Stimulated activated naive CD8-positive, alpha-beta T cell treated with anti-CD3 and anti-CD28 coated beads, Interleukin-15, amount 100 ng/mL, for 72 hours (primary cell): ENCODE data around the gene MAP3K5.

ENCODE experiments used
- ATAC-seq: fragments of 150-1000 bp; cut with Tn5 transposase; 2 replicates; pipeline ENCODE4 v1.10.0; 2021; ENCODE audit warnings: mild to moderate bottlenecking, moderate library complexity
- DNase-seq, 2 donors: peaks; one replicate each; pipeline ENCODE4 v3.0.0; 2021 to 2022
- H3K27ac Mint-ChIP-seq, 2 donors: one replicate each; pipeline ENCODE4 v1.8.0; 2022; ENCODE audit warnings: mild to moderate bottlenecking in 2 of 2, mixed read lengths in 2 of 2, moderate library complexity in 2 of 2
- H3K27me3 Mint-ChIP-seq: one replicate; pipeline ENCODE4 v1.8.0; 2022; ENCODE audit warnings: mixed read lengths
- H3K4me1 Mint-ChIP-seq: one replicate; pipeline ENCODE4 v1.8.0; 2022; ENCODE audit warnings: mild to moderate bottlenecking, mixed read lengths
- H3K4me3 Mint-ChIP-seq, 2 donors: one replicate each; pipeline ENCODE4 v1.8.0; 2022; ENCODE audit warnings: mild to moderate bottlenecking in 2 of 2, mixed read lengths in 2 of 2, moderate library complexity in 1 of 2
- H3K9me3 Mint-ChIP-seq, 2 donors: one replicate each; pipeline ENCODE4 v1.8.0; 2022; ENCODE audit warnings: mixed read lengths in 2 of 2

The MAP3K5 gene

GRCh38 chr6:136548582-136549299 lies 243.5 kb downstream of the MAP3K5 start:
- Mint-ChIP-seq H3K27me3 (peaks cover 86% of the 10 kb centered on the region), H3K27ac (no peak overlapping the region), H3K4me1 (peaks cover 6% of the 10 kb centered on the region), H3K4me3 (peak overlapping the region; percentile 53 to 62), H3K9me3 (no peaks in the 10 kb centered on the region)
- no peak for DNase-seq
- ATAC-seq: no peak

DNA sequence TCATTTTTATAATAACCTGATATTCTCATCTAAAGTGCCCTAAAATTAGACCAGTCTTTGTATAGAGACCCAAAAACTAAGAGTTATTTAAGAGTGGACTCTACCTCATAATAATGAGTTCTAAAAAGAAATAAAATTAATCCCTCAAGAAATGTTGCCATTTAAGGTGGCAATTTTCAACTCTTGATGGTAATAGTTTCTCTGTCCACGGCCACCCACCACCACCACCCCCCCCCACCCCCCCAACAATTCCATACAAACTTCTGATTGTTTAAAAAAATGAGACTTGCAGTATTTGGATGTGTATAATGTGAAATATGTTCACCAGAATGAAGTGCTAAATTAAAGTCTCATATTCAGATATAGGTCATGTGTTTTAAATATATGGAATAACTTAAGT lies 244.4 kb downstream of the MAP3K5 start:
- no peak overlapping the region for H3K4me3 Mint-ChIP-seq
- peaks cover 6% of the 10 kb centered on the region for H3K4me1 Mint-ChIP-seq
- H3K9me3 Mint-ChIP-seq: no peaks in the 10 kb centered on the region
- peaks cover 87% of the 10 kb centered on the region for H3K27me3 Mint-ChIP-seq
- no peak for ATAC-seq
- DNase-seq: no peak
- no peak overlapping the region for H3K27ac Mint-ChIP-seq

GRCh38 chr6:136547336-136547735 lies 244.9 kb downstream of the MAP3K5 start:
- no peak for ATAC-seq
- no peak for DNase-seq
- Mint-ChIP-seq H3K27me3 (peaks cover 81% of the 10 kb centered on the region), H3K27ac (no peak overlapping the region), H3K4me3 (no peak overlapping the region), H3K4me1 (peaks cover 6% of the 10 kb centered on the region), H3K9me3 (no peaks in the 10 kb centered on the region)

- Mint-ChIP-seq H3K4me3 (no peak overlapping the region), H3K27ac (no peak overlapping the region), H3K4me1 (peaks cover 6% of the 10 kb centered on the region), H3K27me3 (peaks cover 73% of the 10 kb centered on the region), H3K9me3 (no peaks in the 10 kb centered on the region)
- ATAC-seq (no peak), DNase-seq (no peak)
These were observed 245.9 kb downstream of the MAP3K5 start for GRCh38 chr6:136546331-136546730.

GRCh38 chr6:136544326-136544725 lies 248.0 kb downstream of the MAP3K5 start:
- ATAC-seq: no peak
- Mint-ChIP-seq H3K27me3 (peaks cover 68% of the 10 kb centered on the region), H3K4me1 (peaks cover 4% of the 10 kb centered on the region), H3K9me3 (no peaks in the 10 kb centered on the region), H3K27ac (no peak overlapping the region), H3K4me3 (no peak overlapping the region)
- DNase-seq: no peak

- Mint-ChIP-seq H3K4me1 (no peaks in the 10 kb centered on the region), H3K4me3 (no peak overlapping the region), H3K27ac (no peak overlapping the region), H3K27me3 (peaks cover 40% of the 10 kb centered on the region), H3K9me3 (no peaks in the 10 kb centered on the region)
- no peak for ATAC-seq
- DNase-seq: no peak
These were observed 250.9 kb downstream of the MAP3K5 start for GRCh38 chr6:136541395-136541794.

DNA sequence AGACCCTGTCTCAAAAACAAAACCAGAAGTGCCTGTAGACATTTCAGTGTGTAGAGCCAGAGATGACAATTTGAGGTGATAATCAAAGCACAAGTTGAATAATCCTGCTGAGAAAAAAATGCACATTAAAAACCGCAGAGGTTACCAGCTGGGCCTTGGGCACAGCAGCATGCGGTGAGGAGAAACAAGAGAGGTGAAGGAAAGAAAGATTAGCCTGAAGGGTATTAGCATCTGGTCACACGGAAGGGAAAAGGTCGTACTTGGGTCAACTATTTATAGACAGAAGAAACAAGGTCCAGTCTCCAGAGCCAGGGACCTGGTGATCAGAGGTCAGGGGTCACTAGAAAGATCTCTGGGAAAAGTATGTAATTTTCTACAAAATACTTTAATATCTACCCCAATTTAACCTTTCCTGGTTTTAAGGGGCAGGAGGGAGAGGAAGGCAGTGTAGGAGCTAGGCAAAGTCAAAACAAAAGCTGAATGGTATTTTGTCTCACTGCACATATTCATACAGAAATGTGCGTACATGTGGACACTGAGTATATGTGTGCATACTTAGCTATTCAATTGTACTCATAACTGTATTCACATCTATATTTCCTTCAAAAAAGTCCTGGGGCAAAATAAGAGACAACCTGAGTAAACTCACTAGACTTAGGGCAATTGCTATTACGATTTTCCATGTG lies 252.2 kb downstream of the MAP3K5 start:
- Mint-ChIP-seq H3K27me3 (peaks cover 27% of the 10 kb centered on the region), H3K9me3 (no peaks in the 10 kb centered on the region), H3K4me3 (no peak overlapping the region), H3K4me1 (no peaks in the 10 kb centered on the region), H3K27ac (no peak overlapping the region)
- ATAC-seq (no peak), DNase-seq (no peak)

- DNase-seq (no peak), ATAC-seq (no peak)
- Mint-ChIP-seq H3K4me3 (no peak overlapping the region), H3K9me3 (no peaks in the 10 kb centered on the region), H3K27ac (no peak overlapping the region), H3K4me1 (no peaks in the 10 kb centered on the region), H3K27me3 (peaks cover 14% of the 10 kb centered on the region)
These were observed 253.4 kb downstream of the MAP3K5 start for GRCh38 chr6:136538836-136539235.

- no peaks in the 10 kb centered on the region for H3K9me3 Mint-ChIP-seq
- H3K4me1 Mint-ChIP-seq: no peaks in the 10 kb centered on the region
- H3K27ac Mint-ChIP-seq: no peak overlapping the region
- no peak overlapping the region for H3K4me3 Mint-ChIP-seq
- no peak for ATAC-seq
- DNase-seq: no peak
- H3K27me3 Mint-ChIP-seq: peaks cover 13% of the 10 kb centered on the region
These were observed 256.2 kb downstream of the MAP3K5 start for GRCh38 chr6:136535880-136536650.

DNA sequence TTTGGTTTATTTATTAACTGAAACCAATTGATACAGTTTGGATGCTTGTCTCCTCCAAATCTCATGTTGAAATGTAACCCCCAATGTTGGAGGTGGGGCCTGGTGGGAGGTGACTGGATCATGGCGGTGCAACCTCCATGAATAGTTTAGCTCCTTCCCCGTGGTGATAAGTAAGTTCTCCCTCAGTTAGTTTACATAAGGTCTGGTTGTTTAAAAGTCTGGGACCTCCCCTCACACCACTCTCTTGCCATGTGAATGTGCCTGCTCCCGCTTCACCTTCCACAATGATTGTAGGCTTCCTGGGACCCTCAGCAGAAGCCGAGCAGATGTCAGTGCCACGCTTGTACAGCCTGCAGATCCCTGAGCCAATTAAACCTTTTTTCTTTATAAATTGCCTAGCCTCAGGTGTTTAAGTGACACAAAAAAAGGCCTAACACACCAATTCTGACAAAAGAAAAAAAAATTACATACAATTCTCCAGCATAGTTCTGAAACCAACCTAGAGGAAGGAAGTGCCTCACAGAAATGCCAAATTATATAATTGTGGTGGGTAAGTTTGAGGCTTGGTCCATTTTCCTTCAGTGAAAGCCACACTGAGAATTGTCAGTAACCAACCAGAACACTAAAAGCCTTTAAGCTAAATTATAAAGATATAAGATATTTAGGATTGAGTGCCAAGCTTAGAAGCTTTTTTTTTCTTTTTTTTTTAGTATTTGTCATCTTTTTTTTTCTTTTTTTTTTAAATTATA lies 257.1 kb downstream of the MAP3K5 start:
- Mint-ChIP-seq H3K4me3 (no peak overlapping the region), H3K27me3 (peaks cover 11% of the 10 kb centered on the region), H3K27ac (no peak overlapping the region), H3K4me1 (no peaks in the 10 kb centered on the region), H3K9me3 (no peaks in the 10 kb centered on the region)
- DNase-seq (no peak), ATAC-seq (no peak)

GRCh38 chr6:136534268-136534667 lies 258.0 kb downstream of the MAP3K5 start:
- Mint-ChIP-seq H3K4me1 (no peaks in the 10 kb centered on the region), H3K4me3 (no peak overlapping the region), H3K27ac (no peak overlapping the region), H3K27me3 (peaks cover 11% of the 10 kb centered on the region), H3K9me3 (no peaks in the 10 kb centered on the region)
- DNase-seq (no peak), ATAC-seq (no peak)

GRCh38 chr6:136533487-136533886 lies 258.8 kb downstream of the MAP3K5 start:
- ATAC-seq (no peak), DNase-seq (no peak)
- H3K27ac Mint-ChIP-seq: no peak overlapping the region
- peaks cover 11% of the 10 kb centered on the region for H3K27me3 Mint-ChIP-seq
- no peaks in the 10 kb centered on the region for H3K9me3 Mint-ChIP-seq
- H3K4me1 Mint-ChIP-seq: no peaks in the 10 kb centered on the region
- H3K4me3 Mint-ChIP-seq: no peak overlapping the region

DNA sequence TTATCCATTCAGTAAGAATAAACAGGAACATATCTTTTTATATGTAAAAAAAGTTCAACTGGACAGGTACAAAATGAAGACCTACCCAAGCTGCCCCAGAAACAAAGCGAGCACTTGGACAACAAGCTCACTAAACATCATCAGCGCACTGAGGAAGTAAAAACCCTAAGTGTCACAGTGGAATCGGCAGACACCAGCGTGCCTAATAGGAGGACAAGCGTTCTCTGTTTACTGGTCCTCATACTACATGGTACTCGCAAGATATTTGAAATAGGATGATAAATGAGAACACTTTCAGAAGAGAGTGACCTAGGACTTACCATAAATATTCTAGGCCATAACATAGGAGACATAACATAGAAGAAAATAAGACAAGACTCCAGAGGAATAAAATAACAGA lies 260.2 kb downstream of the MAP3K5 start:
- Mint-ChIP-seq H3K4me1 (peaks cover 3% of the 10 kb centered on the region), H3K27me3 (peaks cover 11% of the 10 kb centered on the region), H3K27ac (no peak overlapping the region), H3K4me3 (no peak overlapping the region), H3K9me3 (no peaks in the 10 kb centered on the region)
- DNase-seq (no peak), ATAC-seq (no peak)

DNA sequence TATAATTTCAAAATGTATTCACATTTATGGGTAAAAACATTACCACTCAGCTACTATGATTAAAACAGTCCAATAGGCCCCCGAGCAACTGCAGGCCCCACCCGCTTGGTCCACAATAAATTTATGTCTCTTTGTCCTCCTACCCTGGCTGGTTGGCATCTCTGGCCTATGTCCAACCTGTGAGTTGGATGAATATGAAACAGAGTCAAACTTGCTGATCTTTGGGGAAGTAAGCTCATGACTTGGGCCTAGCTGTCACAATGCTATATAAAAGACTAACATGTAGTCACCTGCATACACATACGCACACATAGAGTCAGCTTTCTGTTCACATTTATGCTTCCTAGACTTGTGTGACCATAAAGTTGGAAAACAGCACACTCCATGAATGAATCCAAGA lies 262.6 kb downstream of the MAP3K5 start:
- Mint-ChIP-seq H3K27ac (no peak overlapping the region), H3K9me3 (no peaks in the 10 kb centered on the region), H3K4me1 (peaks cover 23% of the 10 kb centered on the region), H3K27me3 (peaks cover 21% of the 10 kb centered on the region), H3K4me3 (no peak overlapping the region)
- DNase-seq: no peak
- ATAC-seq: no peak

DNA sequence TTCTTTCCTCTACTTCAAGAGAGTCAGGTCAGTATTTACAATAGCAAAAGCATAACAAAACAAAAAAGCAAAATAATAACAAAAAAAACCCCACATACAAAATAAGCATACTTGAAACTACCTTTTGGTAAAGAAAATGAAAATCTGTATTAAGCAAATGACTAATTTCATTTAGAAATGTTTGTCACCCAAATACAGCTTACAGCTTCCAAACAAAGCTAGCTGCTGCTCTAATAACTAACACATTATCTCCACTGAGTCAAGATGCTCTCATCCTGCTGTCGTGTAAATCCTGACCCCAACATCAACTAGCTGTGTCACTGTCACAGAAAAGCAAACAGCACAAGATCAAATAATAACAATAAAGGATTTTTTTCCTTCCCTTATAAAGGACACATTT lies 263.8 kb downstream of the MAP3K5 start:
- H3K4me3 Mint-ChIP-seq: no peak overlapping the region
- H3K27ac Mint-ChIP-seq: no peak overlapping the region
- no peaks in the 10 kb centered on the region for H3K9me3 Mint-ChIP-seq
- peaks cover 21% of the 10 kb centered on the region for H3K27me3 Mint-ChIP-seq
- DNase-seq (no peak), ATAC-seq (no peak)
- H3K4me1 Mint-ChIP-seq: peaks cover 23% of the 10 kb centered on the region
